Measurements from ENCODE around the gene RFC3.
"Not testable (repeated sequence)": the region's sequence is repeated elsewhere in the genome, so short reads cannot be mapped to it uniquely, and the experiment has no call there.

Gene RFC3

DNA sequence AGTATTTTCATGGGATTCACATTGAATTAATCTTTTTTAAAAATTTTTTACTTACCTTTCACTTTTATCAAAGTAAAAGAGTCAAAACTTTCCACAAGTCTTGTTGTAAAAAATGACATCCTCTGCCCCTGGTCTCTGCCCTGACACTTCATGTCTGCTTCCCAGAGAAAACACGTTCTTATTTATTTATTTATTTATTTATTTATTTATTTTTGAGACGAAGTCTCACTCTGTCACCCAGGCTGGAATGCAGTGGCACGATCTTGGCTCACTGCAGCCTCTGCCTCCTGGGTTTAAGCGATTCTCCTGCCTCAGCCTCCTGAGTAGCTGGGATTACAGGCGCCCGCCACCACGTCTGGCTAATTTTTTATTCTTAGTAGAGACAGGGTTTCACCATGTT lies 5.1 kb upstream of the RFC3 start:
- not testable (repeated sequence) for DNase-seq

DNA sequence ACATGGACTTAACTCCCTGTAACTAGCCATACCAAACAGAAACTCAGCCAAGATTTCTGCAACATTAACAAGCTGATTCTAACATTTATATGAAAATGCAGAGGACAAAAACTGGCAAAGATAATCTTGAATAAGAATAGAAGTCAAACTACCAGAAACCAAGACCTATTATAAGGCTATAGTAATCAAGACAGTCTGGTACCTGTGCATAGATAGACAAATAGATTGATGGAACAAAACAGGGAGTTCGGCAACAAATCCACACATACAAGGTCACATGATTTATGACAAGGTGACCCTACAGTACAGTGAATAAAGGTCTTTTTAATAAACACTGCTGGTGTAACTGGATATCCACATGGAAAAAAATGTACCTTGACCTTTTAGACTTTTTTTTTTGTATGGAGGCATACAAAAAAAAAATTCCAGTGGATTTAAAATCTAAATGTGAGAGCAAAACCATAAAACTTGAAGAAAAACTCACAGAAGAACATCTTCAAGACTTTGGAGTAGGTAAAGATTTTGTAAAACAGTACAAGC lies 2.9 kb upstream of the RFC3 start:
- no peak for DNase-seq

DNA sequence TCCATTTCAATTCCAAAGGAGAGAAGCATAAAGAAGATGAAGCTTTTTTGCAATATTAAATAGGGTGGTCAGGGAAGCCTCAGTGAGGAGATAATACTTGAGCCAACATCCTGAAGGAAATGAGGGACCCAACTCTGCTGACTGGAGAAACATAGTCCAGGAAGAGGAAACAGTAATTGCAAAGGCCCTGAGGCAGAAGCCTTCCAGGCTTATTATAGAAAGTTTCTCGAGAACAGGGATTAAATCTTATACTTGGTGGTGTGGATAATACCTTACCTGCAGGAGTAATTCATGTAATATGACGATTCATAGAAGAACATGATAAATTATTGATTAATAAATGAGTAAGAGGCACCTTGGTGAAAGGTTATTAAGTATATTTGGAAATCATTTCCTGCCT lies 1.0 kb upstream of the RFC3 start:
- DNase-seq, result no peak

DNA sequence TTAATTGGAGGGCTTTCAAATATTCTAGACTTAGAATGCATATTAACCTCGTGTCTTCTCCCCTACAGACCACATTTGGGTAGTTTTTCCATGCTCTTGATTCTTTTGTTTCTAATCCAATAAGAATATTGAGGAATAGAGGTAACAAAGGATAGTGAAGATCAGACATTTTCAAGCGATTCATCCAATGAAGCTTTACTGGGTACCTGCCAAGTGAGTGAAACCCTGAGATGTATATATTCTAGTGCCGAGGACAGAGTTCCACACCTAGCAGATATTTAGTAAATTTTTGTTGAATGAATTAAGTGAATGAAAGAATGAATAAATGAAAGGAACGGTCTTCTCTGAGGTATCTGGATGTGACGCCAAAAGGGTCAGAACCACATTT lies 442 bp upstream of the RFC3 start:
- DNase-seq, result no peak

DNA sequence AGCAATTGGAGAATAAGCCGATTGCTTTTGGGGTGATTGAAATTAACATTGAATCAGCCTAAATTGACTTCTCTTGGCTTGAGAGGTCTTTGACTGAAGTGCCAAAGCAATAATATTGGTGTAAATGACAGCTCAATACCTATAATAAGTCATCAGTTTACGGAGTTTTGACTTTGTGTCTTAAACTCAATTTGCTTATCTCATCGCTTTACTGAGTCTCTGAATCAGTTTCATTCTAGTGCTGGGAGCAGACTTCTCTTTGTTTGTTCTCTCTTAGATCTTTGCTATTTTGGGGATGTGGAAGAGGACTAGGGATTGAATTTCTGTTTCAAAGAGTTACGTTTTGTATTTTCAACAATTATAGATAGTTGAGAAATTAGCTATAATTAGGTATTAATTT lies 7.1 kb downstream of the RFC3 start:
- DNase-seq, result no peak

DNA sequence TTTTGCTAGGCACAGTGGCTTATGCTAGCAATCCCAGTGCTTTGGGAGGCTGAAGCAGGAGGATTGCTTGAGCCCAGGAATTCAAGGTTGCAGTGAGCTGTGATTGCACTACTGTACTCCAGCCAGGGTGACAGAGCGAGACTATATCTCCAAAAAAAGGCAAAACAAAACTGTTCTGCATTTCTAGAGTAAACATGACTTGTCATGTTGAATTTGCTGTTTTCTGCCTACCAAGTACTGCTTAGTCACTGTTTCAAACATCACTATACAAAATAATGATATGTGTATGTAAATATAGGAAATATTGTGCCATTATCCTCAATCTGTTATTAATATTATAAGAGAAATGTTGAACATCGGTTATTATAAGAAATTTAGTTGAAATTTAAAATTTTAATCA lies 9.2 kb downstream of the RFC3 start:
- DNase-seq, result no peak

DNA sequence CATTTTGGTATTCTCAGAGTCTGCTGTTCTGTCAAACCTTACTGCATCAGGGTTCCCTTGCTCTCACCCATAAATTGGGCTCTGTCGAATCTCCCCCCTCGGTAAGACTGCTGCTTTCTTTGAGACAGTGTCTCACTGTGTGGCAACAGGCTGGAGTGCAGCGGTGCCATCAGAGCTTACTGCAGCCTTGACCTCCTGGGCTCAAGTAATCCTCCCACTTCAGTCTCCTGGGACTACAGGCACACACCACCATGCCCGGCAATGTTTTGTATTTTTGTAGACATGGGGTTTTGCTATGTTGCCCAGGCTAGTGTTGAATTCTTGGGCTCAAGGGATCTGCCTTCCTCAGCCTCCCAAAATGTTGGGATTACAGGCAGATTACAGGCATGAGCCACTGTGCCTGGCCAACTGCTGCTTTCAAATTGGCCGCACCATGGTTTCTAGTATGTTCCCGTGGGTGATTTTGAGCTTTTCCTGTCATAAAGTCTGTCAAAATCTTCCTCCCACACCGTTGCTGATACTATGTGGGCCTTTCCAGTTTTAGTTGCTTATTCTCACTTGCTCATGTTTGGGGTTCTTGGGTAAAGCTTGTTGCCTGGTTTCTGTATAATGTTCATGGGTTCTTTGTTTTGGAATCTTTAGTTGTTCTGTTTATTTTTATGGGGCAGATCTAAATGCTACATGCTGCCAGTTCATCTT lies 10.6 kb downstream of the RFC3 start:
- no peak for DNase-seq

DNA sequence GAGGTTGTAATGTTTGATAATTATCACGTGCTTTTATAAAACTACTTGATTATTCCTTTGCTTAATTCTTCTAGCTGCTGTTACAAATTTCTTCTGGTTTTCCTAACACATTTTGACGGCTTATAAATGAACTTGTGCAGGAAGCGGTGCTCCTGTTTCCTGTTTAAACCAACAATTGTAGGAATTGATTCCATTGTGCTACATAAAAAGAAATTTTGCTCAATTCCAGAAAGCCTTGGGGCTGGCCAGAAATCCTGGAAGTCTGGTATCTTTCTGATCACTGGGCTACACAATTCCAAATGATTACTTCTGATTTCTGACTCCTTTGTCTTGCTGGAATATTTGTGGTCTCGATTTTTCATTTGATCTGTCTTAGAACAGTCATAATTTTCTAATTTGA lies 14.9 kb downstream of the RFC3 start:
- DNase-seq, result no peak

DNA sequence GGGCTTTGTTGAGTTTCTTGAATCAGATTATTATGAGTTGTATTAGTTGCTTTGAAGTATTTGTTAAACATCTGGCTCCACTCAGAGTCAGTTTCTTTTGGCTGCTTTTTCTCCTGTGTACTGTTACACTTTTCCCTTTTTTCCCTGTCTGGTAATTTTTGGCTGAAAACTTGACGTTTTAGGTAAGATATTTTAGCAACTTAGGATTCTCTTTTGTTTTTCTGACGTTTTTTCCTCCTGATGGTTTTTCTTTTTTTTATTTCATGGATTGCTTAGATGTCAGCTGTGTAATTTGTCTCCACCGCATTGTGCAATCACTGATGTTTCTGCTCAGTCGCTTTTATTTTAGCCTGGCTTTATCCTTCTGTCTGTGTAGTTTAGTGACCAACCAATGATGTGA lies 20.7 kb downstream of the RFC3 start:
- DNase-seq, result no peak

DNA sequence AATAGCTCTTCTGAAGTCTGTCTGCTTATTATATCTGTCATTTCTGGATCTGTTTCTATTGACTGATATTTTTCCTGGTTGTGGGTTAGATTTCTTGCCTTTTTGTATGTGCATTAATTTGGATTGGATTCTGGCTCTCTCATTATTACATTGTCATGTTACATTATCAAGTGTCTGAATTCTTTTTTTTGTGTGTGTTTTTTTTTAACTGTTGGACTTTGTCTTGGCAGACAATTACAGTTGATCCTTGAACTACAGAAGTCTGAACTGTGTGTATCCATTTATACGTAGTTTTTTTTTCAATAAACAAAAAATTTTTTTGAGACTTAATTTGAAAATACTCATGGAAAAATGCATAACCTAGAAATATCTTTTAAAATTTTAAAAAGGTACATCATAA lies 22.5 kb downstream of the RFC3 start:
- no peak for DNase-seq

DNA sequence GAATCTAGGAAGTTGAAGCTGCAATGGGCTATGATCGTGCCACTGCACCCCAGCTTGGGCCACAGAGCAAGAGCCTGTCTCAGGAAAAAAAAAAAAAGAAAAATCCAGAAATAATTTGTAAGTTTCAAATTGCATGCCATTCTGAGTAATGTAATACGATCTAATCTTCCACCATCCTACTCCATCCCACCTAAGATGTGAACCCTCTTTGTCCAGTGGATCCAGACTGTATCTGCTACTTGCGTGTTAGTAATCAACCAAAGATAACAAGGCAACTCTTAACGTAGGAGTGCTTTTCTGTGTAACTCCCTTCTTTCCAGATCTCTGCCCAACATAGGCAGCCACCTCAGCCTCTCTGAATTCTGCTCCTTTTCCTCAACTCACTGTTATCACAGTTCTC lies 24.3 kb downstream of the RFC3 start:
- DNase-seq, result no peak

DNA sequence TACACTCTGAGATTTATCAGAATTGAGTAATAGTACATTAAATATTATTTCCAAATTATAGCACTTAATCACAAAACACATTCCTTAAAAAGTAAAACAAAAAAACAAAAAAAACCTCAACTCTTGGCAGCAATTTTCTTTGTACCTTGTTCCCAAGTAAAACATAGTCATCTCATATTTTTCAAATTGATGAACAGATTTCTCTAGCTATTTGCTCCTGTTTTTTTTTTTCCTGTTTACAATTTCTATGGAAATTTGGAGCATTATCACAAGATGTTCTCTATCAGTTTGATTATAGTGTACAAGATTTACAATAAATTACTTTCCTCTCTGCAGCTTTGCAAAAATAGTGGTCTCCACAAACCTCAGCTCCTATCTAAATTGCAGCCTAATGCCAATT lies 25.0 kb downstream of the RFC3 start:
- no peak for DNase-seq

DNA sequence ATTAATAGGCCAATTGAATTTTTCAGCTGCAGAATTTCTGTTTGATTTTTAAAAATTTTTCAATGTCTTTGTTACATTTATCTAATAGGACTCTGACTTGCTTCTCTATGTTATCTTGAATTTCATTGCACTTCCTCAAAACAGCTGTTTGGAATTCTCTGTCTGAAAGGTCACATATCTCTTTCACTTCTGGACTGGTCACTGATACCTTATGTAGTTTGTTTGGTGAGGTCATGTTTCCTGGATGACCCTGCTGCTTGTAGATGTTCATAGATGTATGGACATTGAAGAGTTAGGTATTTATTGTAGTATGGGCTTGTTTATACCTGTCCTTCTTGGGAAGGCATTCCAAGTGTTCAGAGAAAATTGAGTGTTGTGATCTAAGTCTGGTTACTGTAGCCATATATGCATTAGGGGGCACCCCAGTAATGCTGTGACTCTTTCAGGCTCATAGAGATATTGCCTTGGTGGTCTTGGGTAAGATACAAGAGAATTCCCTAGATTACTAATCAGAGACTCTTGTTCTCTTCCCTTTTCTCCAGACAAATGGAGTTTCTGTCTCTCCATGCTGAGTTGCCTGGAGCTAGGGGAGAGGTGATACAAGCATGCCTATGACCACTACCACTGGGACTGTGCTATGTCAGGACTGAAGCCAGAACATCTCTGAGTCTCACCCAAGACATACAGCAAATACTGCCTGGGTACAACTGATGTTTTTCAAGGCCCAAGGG lies 27.8 kb downstream of the RFC3 start:
- no peak for DNase-seq

DNA sequence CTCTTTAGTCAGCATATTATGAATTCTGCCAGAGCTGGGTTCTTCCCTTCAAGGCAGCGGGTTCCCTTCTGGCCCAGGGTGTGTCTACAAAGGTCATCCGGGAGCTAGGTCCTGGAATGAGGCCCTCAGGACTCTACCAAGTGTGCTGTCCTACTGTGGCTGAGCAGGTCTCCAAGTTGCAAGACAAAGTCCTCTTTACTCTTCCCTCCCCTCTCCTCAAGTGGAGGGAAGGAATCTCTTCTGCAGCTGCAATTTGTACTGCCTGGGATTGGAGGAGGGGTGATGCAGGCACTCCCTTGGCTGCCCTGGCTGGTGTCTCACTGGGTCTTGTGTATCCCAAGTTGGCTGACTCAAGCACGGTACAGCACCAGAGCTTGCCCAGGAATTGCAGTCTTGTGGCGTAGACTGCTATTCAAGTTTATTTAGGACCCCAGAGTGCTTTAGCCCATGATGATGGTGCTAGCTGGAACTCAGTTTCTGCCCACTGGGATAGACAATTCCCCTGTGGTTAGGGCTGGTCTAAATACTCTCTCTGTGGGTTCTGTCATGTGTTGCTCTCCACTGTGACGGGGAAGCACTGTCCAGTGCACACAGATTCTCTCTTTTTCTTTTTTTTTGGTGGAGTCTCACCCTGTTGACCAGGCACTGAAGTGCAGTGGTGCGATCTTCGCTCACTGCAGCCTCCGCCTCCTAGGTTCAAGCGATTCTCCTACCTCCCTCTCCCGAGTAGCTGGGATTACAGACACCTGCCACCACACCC lies 28.5 kb downstream of the RFC3 start:
- DNase-seq, result no peak

DNA sequence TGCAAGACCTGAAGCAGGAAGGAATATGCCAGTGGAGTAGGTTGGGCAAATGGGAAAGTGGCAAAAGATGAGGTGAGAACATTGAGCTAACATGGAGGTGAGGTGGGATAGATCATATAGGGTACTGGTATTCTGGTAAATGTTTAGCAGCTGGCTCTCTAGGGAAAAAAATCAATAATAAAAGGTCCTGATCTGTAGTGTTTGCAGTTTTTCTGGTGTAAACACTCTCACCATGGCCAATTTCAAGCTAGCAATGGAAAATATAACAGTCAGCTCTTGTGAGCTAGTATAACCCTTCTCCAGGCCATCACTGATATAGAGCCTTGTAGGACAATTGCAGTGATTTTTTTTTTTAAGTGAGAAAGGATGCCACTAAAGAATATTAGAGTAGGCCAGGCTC lies 31.3 kb downstream of the RFC3 start:
- DNase-seq, result no peak

DNA sequence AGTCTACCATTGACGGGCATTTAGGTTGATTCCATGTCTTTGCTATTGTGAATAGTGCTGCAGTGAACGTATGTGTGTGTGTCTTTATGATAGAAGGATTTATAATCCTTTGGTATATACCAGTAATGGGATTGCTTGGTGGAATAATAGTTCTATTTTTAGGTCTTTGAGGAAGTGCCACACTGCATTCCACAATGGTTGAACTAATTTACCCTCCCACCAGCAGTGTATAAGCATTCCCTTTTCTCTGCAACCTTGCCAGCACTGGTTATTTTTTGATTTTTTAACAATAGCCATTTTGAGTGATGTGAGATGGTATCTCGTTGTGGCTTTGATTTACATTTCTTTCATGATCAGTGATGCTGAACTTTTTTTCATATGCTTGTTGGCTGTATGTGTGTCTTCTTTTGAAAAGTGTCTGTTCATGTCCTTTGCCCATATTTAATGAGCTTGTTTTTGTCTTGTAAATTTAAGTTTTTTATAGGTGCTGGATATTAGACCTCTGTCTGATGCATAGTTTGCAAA lies 37.5 kb downstream of the RFC3 start:
- DNase-seq, result no peak

DNA sequence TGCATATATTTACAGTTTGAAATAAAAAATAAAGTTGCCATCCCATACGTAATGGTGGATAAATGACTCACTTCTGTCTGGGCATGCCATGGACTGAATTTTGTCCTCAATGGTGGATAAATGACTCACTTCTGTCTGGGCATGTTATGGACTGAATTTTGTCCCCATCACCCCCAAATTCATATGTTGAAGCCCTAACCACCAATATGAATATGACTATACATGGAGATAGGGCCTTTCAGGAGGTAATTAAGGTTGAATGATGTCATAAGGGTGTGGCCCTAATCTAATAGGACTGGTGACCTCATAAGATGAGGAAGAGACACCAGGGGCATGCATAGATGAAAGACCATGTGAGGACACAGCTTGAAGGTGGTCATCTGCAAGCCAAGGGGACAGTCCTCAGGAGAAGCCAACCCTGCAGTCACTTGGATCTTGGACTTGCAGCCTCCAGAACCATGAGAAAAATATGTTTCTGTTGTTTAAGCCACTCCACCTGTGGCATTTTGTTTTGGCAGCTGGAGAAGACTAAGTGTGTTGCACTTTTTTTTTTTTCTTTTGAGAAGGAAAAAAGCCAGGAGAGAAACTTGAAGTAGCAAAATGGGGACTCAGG lies 41.8 kb downstream of the RFC3 start:
- DNase-seq, result no peak

DNA sequence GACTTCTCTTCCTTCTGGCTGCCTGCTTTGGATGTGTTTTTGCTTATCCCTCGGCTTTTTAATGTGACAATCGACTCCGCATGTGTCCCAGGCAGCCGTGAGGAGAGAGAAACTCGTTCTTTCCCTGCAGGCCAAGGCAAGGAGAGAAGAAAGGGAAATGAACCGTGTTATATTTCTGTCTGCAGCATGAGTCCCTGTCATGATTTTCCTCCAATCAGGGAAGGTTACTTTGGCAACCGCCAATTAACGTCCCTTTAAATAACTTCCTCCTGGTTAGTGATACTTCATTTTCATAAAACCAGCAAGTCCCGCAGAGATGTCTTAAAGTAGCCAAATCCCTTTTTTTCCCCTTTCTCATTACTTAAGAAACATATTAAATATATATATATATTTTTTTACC lies 42.6 kb downstream of the RFC3 start:
- no peak for DNase-seq

DNA sequence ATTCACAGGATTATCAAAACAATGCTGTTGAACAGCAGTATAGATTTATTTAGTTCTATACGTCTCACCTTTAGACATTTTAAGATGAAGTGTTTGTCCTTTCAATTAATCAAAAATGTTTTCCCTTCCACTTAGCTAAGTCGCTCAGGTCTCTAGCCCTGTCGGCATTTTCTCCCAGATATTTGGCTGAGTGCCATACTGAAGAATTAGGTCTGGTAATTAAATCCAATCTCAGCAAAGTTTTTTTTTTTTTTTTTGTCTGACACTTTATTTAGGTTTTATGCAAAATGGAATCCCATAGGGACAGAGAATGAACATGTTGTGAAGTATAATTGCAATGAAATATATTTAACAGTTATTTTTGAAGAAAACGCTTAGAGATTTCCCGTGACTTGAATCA lies 44.1 kb downstream of the RFC3 start:
- no peak for DNase-seq

DNA sequence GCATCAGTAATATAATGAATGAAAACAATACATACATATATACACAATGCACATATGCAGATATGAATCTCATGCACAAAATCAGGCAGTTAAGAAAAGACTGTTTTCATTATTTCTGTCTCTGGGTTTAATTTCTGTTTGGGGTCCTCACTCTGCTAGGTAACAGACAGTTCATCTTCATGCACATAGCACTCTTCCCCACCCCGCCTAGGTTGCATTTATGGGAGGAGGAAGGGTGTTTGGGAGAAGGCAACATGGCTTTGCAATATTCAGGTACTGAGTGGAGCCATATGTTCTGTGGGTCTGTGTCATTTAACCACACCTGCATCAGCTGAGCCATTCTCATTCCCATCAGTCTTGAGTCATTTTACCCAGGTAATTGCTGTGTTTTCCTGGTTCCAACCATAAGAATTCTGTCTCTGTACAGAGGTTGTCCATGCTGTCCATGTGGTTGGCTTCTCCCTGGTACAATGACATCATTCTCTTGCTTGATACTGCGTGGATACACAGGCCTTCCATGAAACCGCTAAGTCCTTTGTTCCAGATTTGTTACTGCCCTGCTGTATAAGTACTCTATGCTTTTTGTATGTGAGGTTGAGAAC lies 45.3 kb downstream of the RFC3 start:
- DNase-seq, result no peak

DNA sequence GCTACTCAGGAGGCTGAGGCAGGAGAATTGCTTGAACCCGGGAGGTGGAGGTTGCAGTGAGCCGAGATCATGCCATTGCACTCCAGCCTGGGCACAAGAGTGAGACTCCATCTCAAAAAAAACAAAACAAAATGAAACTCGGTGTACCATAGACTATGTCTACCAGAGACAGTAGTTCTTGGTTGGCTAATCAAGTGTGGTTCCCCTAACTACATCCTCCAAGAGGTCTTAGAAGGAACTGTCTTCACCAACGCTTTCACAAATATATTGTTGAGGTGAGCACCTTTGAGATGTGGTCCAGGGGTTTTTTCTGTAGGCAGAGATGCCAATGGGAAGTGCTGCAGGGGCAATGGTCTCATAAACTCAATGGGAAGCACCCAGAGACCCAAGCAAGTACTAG lies 48.0 kb downstream of the RFC3 start:
- no peak for DNase-seq

DNA sequence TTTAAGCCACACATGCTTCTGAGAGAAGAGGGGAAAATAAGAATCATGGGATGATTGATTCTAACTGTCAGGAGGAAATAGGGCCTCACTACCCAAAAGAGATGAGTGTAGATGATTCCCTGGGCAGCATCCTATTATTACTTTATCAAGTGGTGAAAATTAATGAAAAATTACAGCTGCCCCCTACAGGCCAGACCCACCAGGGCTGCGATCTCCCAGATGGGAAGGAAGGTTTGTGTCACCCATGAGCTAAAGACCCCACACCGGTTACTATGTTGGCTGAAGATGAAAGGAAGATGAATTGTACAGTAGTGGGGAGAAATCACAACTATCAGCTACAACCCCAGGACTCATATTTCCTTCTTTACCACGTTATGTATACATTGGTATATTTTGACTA lies 49.5 kb downstream of the RFC3 start:
- DNase-seq, result no peak

Data from activated T-cell treated with anti-CD3 and anti-CD28 coated beads for 4 hours (primary cell).